Measurements from ENCODE around the gene ERP29.
"Not testable (repeated sequence)": the region's sequence is repeated elsewhere in the genome, so short reads cannot be mapped to it uniquely, and the experiment has no call there.

The ERP29 gene

DNA sequence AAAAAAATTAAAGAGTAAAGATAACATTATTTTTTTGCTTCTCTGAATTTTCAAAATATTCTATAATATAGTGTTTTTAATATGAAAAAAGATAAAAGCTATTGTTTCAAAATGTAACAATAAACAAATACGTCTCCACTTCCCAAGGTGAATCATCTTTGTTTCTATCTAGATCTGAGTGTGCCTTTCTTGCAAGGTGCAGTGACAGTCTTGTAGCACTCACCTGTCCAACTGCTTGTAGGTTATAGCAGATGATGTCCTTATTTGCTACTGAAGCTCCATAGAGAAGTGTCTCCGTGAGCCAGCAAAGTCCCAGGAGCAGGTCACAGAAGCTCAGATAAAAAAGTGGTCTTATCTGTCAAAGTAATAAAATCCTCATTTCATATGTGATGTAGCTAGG lies 21.7 kb upstream of the ERP29 start:
- WGBS (ENCODE audit: insufficient coverage, insufficient read length): no CpG with 5 or more reads among the region's 2 CpGs
- H3K9me3 ChIP-seq (ENCODE audit: control insufficient read depth, insufficient read depth, low read length): no peaks in the 10 kb centered on the region
- no peaks in the 10 kb centered on the region for H3K4me1 ChIP-seq (ENCODE audit: control insufficient read depth, insufficient read depth, low read length)
- no peak for DNase-seq (ENCODE audit: low read depth, low spot score)
- no peaks in the 10 kb centered on the region for H3K27me3 ChIP-seq (ENCODE audit: control insufficient read depth, insufficient read depth, low read length)
- H3K4me3 ChIP-seq (ENCODE audit: low read length): no peak overlapping the region
- H3K27ac ChIP-seq (ENCODE audit: low read length): no peak overlapping the region
- H3K36me3 ChIP-seq (ENCODE audit: control insufficient read depth, insufficient read depth, low read length): no peaks in the 10 kb centered on the region

DNA sequence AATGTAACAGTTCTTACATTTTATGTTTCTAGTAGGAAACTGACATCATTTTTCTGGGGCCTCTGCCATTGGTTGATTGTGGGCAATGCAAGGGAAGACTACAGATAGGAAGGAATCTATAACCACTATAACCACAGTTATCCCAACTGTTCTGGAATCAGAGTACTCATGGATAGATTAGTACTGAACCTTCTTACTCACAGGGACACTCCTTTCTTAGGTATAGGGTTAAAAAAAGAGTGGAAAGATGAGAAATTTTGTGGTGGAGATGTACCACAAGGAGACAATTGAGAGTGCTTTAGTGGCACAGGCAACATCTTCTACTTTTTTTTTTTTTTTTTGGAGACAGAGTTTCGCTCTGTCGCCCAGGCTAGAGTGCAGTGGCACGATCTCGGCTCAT lies 21.3 kb upstream of the ERP29 start:
- H3K4me1 ChIP-seq (ENCODE audit: control insufficient read depth, insufficient read depth, low read length): no peaks in the 10 kb centered on the region
- H3K27ac ChIP-seq (ENCODE audit: low read length): no peak overlapping the region
- WGBS (ENCODE audit: insufficient coverage, insufficient read length): no CpG with 5 or more reads among the region's 4 CpGs

DNA sequence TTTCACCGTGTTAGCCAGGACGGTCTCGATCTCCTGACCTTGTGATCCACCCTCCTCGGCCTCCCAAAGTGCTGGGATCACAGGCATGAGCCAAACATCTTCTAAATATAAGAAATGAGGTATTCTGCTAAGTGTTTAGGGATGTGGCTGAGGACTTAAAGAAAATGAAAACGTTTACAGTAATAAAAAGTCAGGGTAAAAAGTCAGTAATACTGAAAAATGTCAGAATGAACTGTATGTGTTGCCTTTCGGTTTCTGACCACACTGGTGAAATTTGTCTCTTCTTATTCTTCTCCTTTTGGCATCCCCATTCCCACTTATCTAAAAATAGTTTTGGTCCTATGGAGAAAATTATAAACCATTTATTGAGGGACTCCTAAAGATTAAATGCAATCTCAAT lies 20.8 kb upstream of the ERP29 start:
- Histone ChIP-seq H3K4me3 (ENCODE audit: low read length) (no peak overlapping the region), H3K9me3 (ENCODE audit: control insufficient read depth, insufficient read depth, low read length) (no peaks in the 10 kb centered on the region), H3K4me1 (ENCODE audit: control insufficient read depth, insufficient read depth, low read length) (no peaks in the 10 kb centered on the region), H3K36me3 (ENCODE audit: control insufficient read depth, insufficient read depth, low read length) (no peaks in the 10 kb centered on the region), H3K27me3 (ENCODE audit: control insufficient read depth, insufficient read depth, low read length) (no peaks in the 10 kb centered on the region), H3K27ac (ENCODE audit: low read length) (no peak overlapping the region)
- DNase-seq (ENCODE audit: low read depth, low spot score): no peak
- WGBS (ENCODE audit: insufficient coverage, insufficient read length): no CpG with 5 or more reads among the region's 6 CpGs

More for the DNA sequence above, 21.3 kb upstream of the ERP29 start:
- H3K27me3 ChIP-seq (ENCODE audit: control insufficient read depth, insufficient read depth, low read length): no peaks in the 10 kb centered on the region
- no peak overlapping the region for H3K4me3 ChIP-seq (ENCODE audit: low read length)
- no peaks in the 10 kb centered on the region for H3K9me3 ChIP-seq (ENCODE audit: control insufficient read depth, insufficient read depth, low read length)
- no peaks in the 10 kb centered on the region for H3K36me3 ChIP-seq (ENCODE audit: control insufficient read depth, insufficient read depth, low read length)
- no peak for DNase-seq (ENCODE audit: low read depth, low spot score)

DNA sequence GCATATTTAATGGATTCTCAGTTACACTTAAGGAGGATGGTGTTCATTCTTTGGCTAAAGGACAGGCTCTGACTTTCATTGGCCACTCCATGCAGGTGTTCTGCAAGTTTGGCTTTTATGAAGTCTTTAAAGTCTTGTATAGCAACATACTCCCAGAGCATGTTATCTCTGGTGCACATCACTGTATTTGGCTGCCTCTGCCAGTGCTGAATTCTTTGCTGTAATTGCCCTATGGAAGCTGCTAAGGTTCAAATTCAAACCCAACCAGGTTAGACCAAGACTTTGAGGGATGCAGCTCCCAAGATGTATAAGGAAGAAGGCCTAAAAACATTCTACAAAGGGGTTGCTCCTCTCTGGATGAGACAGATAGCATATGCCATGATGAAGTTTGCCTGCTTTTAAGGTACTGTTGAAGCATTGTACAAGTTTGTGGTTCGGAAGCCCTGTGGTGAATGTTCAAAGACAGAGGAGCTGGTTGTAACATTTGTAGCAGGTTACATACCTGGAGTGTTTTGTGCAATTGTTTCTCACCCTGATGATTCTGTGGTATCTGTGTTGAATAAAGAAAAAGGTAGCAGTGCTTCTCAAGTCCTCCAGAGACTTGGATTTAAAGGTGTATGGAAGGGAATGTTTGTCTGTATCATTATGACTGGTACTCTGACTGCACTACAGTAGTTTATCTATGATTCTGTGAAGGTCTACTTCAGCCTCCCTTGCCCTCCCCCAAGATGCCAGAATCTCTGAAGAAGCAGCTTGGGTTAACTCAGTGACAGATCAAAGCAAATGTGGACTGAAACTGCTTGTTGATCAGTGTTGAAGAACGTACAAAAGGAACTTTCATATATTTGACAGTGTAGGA lies 19.7 kb upstream of the ERP29 start:
- Histone ChIP-seq H3K9me3 (ENCODE audit: control insufficient read depth, insufficient read depth, low read length) (no peaks in the 10 kb centered on the region), H3K36me3 (ENCODE audit: control insufficient read depth, insufficient read depth, low read length) (no peaks in the 10 kb centered on the region), H3K27ac (ENCODE audit: low read length) (no peak overlapping the region), H3K27me3 (ENCODE audit: control insufficient read depth, insufficient read depth, low read length) (no peaks in the 10 kb centered on the region), H3K4me1 (ENCODE audit: control insufficient read depth, insufficient read depth, low read length) (no peaks in the 10 kb centered on the region), H3K4me3 (ENCODE audit: low read length) (no peak overlapping the region)
- no CpG with 5 or more reads among the region's 2 CpGs for WGBS (ENCODE audit: insufficient coverage, insufficient read length)
- DNase-seq (ENCODE audit: low read depth, low spot score): no peak

DNA sequence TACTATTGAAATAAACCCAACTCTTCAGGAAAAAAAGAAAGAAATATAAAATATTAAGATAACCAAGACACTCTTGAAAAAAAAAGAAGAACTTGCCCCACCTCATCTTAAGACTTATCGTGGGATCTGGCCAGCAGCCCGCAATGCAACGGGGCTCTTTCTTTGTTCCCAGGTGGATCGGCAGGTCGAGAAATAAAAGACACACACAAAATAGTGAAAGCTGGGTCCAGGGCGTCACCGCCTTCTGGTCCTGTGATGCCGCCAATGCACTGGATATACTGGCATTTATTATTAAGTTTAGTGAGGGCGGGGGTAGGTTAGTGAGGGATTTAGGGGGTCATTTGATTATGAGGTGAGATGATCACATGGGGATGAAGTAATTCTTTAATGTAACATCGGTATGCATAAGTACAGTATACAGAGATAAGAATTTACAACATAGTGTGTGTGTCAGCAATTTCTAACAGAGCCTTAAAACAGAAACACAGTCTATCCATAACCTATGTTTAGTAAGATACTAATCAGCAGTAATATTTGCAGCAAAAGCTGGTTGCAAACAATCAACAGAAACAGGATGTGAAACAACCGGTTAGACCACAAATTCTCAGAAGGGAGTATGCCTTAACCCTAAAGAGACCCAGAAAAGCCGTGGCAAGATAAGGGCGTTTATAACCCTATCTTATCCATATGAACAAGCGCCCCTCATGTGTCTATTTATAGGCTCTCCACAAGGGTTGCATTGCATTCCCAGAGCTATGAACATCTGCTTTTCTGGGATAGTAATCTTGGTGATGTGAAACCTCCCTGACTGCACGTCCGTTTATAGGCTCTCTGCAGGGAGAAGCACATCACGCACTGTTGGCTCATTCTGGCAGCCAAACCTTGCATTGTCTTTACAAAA lies 18.8 kb upstream of the ERP29 start:
- no CpG with 5 or more reads among the region's 17 CpGs for WGBS (ENCODE audit: insufficient coverage, insufficient read length)

DNA sequence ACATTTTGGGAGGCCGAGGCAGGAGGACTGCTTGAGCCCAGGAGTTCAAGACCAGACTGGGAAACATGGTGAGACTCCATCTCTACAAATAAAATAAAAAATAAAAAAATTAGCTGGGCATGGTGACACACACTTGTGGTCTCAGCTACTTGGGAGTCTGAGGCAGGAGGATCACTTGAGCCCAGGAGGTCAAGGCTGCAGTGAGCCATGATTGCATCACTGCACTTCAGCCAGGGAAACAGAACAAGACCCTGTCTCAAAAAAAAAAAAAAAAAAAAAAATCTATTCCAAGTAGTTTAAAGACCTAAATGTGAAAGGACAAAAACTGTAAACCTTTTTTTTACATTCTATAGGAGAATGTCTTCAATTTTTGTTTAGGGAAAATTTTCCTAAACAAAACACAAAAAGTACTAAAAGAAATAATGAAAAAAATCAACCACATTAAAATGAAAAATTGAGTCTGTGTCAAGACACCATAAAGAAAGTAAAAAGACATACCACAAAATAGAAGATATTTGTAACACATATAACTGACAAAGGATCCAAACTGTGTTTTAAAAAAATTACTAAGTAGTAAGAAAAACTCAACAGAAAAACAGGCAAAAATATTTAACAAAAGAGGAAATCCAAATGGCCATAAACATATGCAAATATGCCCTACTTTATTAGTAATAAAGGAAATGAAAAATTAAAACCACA lies 17.3 kb upstream of the ERP29 start:
- WGBS (ENCODE audit: insufficient coverage, insufficient read length): no CpG with 5 or more reads among the region's 1 CpG
- Histone ChIP-seq H3K27ac (ENCODE audit: low read length) (no peak overlapping the region), H3K36me3 (ENCODE audit: control insufficient read depth, insufficient read depth, low read length) (no peaks in the 10 kb centered on the region), H3K9me3 (ENCODE audit: control insufficient read depth, insufficient read depth, low read length) (no peaks in the 10 kb centered on the region), H3K27me3 (ENCODE audit: control insufficient read depth, insufficient read depth, low read length) (no peaks in the 10 kb centered on the region), H3K4me3 (ENCODE audit: low read length) (no peak overlapping the region), H3K4me1 (ENCODE audit: control insufficient read depth, insufficient read depth, low read length) (no peaks in the 10 kb centered on the region)
- no peak for DNase-seq (ENCODE audit: low read depth, low spot score)

More for the DNA sequence above, 18.8 kb upstream of the ERP29 start:
- not testable (repeated sequence) for H3K4me3 ChIP-seq (ENCODE audit: low read length); H3K9me3 ChIP-seq (ENCODE audit: control insufficient read depth, insufficient read depth, low read length); H3K27me3 ChIP-seq (ENCODE audit: control insufficient read depth, insufficient read depth, low read length); H3K4me1 ChIP-seq (ENCODE audit: control insufficient read depth, insufficient read depth, low read length); DNase-seq (ENCODE audit: low read depth, low spot score); H3K27ac ChIP-seq (ENCODE audit: low read length); H3K36me3 ChIP-seq (ENCODE audit: control insufficient read depth, insufficient read depth, low read length)

DNA sequence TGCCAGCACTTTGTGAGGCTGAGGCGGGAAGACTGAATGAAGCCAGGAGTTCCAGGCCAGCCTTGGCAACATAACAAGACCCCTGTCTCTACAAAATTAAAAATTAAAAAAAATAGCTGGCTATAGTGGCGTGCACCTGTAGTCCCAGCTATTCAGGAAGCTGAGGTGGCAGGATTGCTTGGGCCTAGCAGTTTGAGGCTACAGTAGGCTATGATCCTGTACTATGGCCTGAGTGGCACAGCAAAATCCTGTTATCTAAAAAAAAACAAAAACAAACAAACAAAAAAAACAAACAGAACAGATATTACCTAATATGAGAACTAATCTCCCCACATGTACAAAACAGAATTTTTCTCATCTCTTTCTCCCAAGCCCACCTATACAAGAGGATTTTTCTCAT lies 15.9 kb upstream of the ERP29 start:
- Histone ChIP-seq H3K36me3 (ENCODE audit: control insufficient read depth, insufficient read depth, low read length) (no peaks in the 10 kb centered on the region), H3K27me3 (ENCODE audit: control insufficient read depth, insufficient read depth, low read length) (no peaks in the 10 kb centered on the region), H3K27ac (ENCODE audit: low read length) (no peak overlapping the region), H3K9me3 (ENCODE audit: control insufficient read depth, insufficient read depth, low read length) (no peaks in the 10 kb centered on the region), H3K4me1 (ENCODE audit: control insufficient read depth, insufficient read depth, low read length) (no peaks in the 10 kb centered on the region), H3K4me3 (ENCODE audit: low read length) (no peak overlapping the region)
- WGBS (ENCODE audit: insufficient coverage, insufficient read length): no CpG with 5 or more reads among the region's 2 CpGs
- DNase-seq (ENCODE audit: low read depth, low spot score): no peak

DNA sequence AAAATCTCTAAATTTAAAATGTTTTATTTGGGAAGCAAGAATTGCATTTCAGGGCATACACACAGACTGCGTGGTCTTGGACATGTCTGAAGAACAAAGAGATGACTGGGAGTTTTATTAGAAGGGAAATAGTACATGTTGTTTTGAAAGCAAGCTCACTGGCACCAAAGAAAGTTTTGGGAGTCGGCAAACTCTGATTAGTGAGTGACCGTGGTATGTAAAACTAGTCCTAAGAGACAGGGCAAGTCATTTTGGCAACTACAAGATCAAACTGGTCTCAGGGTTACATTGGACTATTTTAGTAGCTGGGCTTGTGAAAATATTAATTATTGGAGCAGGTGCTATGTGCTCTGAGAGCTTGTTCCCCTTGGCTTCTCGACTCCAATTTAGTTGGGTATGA lies 15.2 kb upstream of the ERP29 start:
- no peaks in the 10 kb centered on the region for H3K9me3 ChIP-seq (ENCODE audit: control insufficient read depth, insufficient read depth, low read length)
- no peak overlapping the region for H3K27ac ChIP-seq (ENCODE audit: low read length)
- H3K4me3 ChIP-seq (ENCODE audit: low read length): no peak overlapping the region
- H3K27me3 ChIP-seq (ENCODE audit: control insufficient read depth, insufficient read depth, low read length): no peaks in the 10 kb centered on the region
- no peaks in the 10 kb centered on the region for H3K36me3 ChIP-seq (ENCODE audit: control insufficient read depth, insufficient read depth, low read length)
- DNase-seq (ENCODE audit: low read depth, low spot score): no peak
- H3K4me1 ChIP-seq (ENCODE audit: control insufficient read depth, insufficient read depth, low read length): no peaks in the 10 kb centered on the region
- WGBS (ENCODE audit: insufficient coverage, insufficient read length): no CpG with 5 or more reads among the region's 4 CpGs

DNA sequence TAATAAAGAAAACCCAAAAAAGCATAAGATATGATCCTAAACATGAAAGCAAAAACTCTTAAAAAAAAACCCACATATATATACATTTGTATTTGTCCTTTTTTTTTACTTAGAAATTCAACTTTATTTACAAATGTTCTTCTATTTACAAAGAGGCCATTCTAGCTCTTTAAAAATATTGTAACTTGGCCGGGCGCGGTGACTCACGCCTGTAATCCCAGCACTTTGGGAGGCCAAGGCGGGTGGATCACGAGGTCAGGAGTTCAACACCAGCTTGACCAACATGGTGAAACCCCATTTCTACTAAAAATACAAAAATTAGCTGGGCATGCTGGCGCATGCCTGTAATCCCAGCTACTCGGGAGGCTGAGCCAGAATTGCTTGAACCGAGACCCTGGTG lies 14.1 kb upstream of the ERP29 start:
- H3K4me1 ChIP-seq (ENCODE audit: control insufficient read depth, insufficient read depth, low read length); H3K27ac ChIP-seq (ENCODE audit: low read length); DNase-seq (ENCODE audit: low read depth, low spot score); H3K9me3 ChIP-seq (ENCODE audit: control insufficient read depth, insufficient read depth, low read length); H3K36me3 ChIP-seq (ENCODE audit: control insufficient read depth, insufficient read depth, low read length); H3K4me3 ChIP-seq (ENCODE audit: low read length); H3K27me3 ChIP-seq (ENCODE audit: control insufficient read depth, insufficient read depth, low read length): not testable (repeated sequence)
- WGBS (ENCODE audit: insufficient coverage, insufficient read length): no CpG with 5 or more reads among the region's 9 CpGs

DNA sequence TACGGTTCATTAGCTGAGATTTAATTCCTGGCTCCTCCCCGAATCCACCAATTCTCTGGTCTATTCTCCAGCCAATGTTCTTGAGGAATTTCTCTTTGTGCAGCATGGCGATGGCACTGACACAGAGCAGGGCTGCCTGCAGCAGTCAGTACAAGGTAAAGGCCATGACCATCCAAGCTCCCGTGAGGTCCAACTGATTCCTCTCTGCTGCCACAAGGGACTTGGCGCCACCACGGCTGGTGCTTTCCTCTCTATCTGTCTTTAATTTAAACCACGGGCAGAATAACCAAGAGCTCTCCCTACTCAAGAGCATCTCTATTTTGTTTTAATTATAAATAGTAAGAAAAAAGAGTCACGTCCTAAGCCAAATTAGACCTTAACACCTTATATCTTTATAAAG lies 12.4 kb upstream of the ERP29 start:
- no peak overlapping the region for H3K27ac ChIP-seq (ENCODE audit: low read length)
- H3K4me3 ChIP-seq (ENCODE audit: low read length): no peak overlapping the region
- H3K4me1 ChIP-seq (ENCODE audit: control insufficient read depth, insufficient read depth, low read length): no peaks in the 10 kb centered on the region
- no peaks in the 10 kb centered on the region for H3K36me3 ChIP-seq (ENCODE audit: control insufficient read depth, insufficient read depth, low read length)
- no peak for DNase-seq (ENCODE audit: low read depth, low spot score)
- H3K9me3 ChIP-seq (ENCODE audit: control insufficient read depth, insufficient read depth, low read length): no peaks in the 10 kb centered on the region
- no peaks in the 10 kb centered on the region for H3K27me3 ChIP-seq (ENCODE audit: control insufficient read depth, insufficient read depth, low read length)
- no CpG with 5 or more reads among the region's 8 CpGs for WGBS (ENCODE audit: insufficient coverage, insufficient read length)
